ENCODE measurements around the gene MEX3A. TPM values are rescaled to one million over a fixed set of nuclear protein-coding genes. Genes with fewer than 3 reads are reported as not detected.

The MEX3A gene
- total and polyA plus RNA-seq, 2 of the 8 experiments (the other 6 are each of a cell fraction or from before 2014, with no cell fraction given): 34.1 to 52.4 TPM

DNA sequence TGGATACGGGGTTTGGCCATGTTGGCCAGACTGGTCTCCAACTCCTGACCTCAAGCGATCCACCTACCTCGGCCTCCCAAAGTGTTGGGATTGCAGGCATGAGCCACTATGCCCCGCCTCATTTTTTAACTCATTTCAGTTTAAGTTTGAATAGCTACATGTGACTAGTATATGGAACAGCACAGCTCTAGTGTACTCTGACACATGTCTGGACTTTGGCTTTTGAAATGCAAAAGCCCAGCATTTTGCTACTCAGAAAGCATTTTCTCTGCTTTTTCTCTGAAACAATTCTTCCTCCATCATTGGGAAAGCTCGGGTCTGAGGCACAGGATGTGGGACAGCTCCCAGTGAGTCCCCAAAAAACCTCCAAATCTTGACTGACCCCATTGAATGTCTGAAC, 57.5 kb downstream of the MEX3A start:
- FAIRE-seq: no peak
- H4K20me1 ChIP-seq (replicated peaks in 1 of 2; ENCODE audit: control insufficient read depth in 1 of 2, insufficient read depth in 2 of 2, low read length in 2 of 2): peaks cover 0 to 3% of the 10 kb centered on the region in 2 experiments
- DNase-seq (ENCODE audit: low read depth in 1 of 2, low spot score in 2 of 2): no peak

More for the DNA sequence above, 57.5 kb downstream of the MEX3A start:
- no peak overlapping the region for H2AFZ ChIP-seq (ENCODE audit: low read length)
- POLR2A ChIA-PET (ENCODE audit: partially characterized antibody): interaction anchor here (0.6 to 1.4 kb wide), 3 partner anchors 29 to 619 kb away, joined by 4 read pairs; partner anchors contain the start of gene LAMTOR2
- peaks cover 0 to 4% (median under 1%) of the 10 kb centered on the region in 4 experiments; a peak in 1 of 7 replicates for H3K27me3 ChIP-seq (replicated peaks in 1 of 4; ENCODE audit: control insufficient read depth in 3 of 4, extremely low read depth in 1 of 4, insufficient read depth in 3 of 4, low read length in 3 of 4)
- CTCF ChIA-PET (ENCODE audit: partially characterized antibody): interaction anchor here (0.6 to 2.2 kb wide), 15 partner anchors 9 to 105 kb away, joined by 3 to 9 read pairs (median 4); no protein-coding TSS in a partner anchor
- H2BK15ac ChIP-seq (ENCODE audit: low read length): no peak overlapping the region
- H2BK120ac ChIP-seq (replicated peaks; ENCODE audit: low read depth, low read length): no peak overlapping the region
- no peak overlapping the region for H2AK5ac ChIP-seq (ENCODE audit: low read depth, low read length)
- 0 out of 2 replicates have a peak, but pooled peaks cover 4% of the 10 kb centered on the region for H3K79me1 ChIP-seq (ENCODE audit: low read depth, low read length)
- no peak overlapping the region for H4K91ac ChIP-seq (replicated peaks; ENCODE audit: insufficient read length, low read length)
- TF ChIP-seq SIN3A (conservative IDR thresholded peaks at IDR 0.05 in 1 of 2, IDR thresholded peaks at IDR 0.05 in 1 of 2; ENCODE audit: low read depth in 1 of 2, low read length in 2 of 2): no peak
- TF ChIP-seq, protein P1, sequence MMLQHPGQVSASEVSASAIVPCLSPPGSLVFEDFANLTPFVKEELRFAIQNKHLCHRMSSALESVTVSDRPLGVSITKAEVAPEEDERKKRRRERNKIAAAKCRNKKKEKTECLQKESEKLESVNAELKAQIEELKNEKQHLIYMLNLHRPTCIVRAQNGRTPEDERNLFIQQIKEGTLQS (IDR thresholded peaks at IDR 0.05; ENCODE audit: insufficient read depth, low read depth, low read length): no peak
- H3K18ac ChIP-seq (ENCODE audit: extremely low read depth, low read length): no peak overlapping the region
- H2BK5ac ChIP-seq (ENCODE audit: low read depth, low read length): no peak overlapping the region
- H2BK20ac ChIP-seq (ENCODE audit: low read length): no peak overlapping the region
- no peak overlapping the region for H4K5ac ChIP-seq (ENCODE audit: insufficient read length, low read depth, low read length)
- H3K23me2 ChIP-seq (ENCODE audit: low read depth, low read length): peaks cover 5% of the 10 kb centered on the region; the same call in 1 of the 2 replicates
- 95% methylated on average over 5 of the region's 5 CpGs; no CpG with 5 or more reads in 1 of the 2 experiments for WGBS, 2 experiments (ENCODE audit: extremely low coverage in 1 of 2, insufficient coverage in 1 of 2, insufficient read length in 1 of 2, insufficient replicate concordance in 2 of 2, low coverage in 1 of 2, low lambda C conversion rate in 2 of 2, missing lambda C conversion rate in 1 of 2)
- H3K9ac ChIP-seq (replicated peaks in 1 of 4; ENCODE audit: extremely low read depth in 1 of 4, low read depth in 3 of 4, low read length in 3 of 4): no peak overlapping the region
- no peak overlapping the region for H3K14ac ChIP-seq (ENCODE audit: insufficient read length)
- H3K79me2 ChIP-seq (ENCODE audit: control insufficient read depth in 1 of 2, insufficient read depth in 2 of 2, low read length in 2 of 2): peaks cover 5 to 7% of the 10 kb centered on the region in 2 experiments
- no peaks in the 10 kb centered on the region for H3K36me3 ChIP-seq (ENCODE audit: control insufficient read depth in 2 of 4, insufficient read depth in 4 of 4, low read length in 3 of 4)
- H3K9me3 ChIP-seq (ENCODE audit: insufficient read depth in 2 of 2, low read depth in 1 of 2, low read length in 1 of 2): no peaks in the 10 kb centered on the region
- peaks cover 0 to 4% (median under 1%) of the 10 kb centered on the region in 4 experiments; a peak in 4 of 7 replicates for H3K4me1 ChIP-seq (replicated peaks in 1 of 4; ENCODE audit: control insufficient read depth in 3 of 4, insufficient read depth in 4 of 4, low read length in 3 of 4)
- H3K4ac ChIP-seq (replicated peaks; ENCODE audit: insufficient read length, low read depth, low read length): no peak overlapping the region
- peak overlapping the region; percentile 1; the same call in 1 of the 2 replicates for H2BK12ac ChIP-seq (ENCODE audit: low read depth, low read length)
- H3K23ac ChIP-seq (ENCODE audit: insufficient read length): no peak overlapping the region
- no peak overlapping the region for H4K8ac ChIP-seq (ENCODE audit: extremely low read depth, insufficient read depth, low read length)
- H3K4me2 ChIP-seq (ENCODE audit: insufficient read depth in 1 of 2, low read depth in 2 of 2, low read length in 2 of 2): no peak overlapping the region
- H3K4me3 ChIP-seq (ENCODE audit: extremely low read depth in 1 of 4, insufficient read depth in 2 of 4, low read depth in 3 of 4, low read length in 4 of 4): no peak overlapping the region
- H3K27ac ChIP-seq (ENCODE audit: low read depth, low read length): no peak overlapping the region
- H3K56ac ChIP-seq (replicated peaks; ENCODE audit: insufficient read length, low read depth, low read length): no peak overlapping the region

All from H1 (cell line).